GM23338 (cell line): ENCODE data around the gene A3GALT2. TPM values are rescaled to one million over a fixed set of nuclear protein-coding genes. Genes with fewer than 3 reads are reported as not detected.

Source experiments
- ATAC-seq: fragments of 200-7000 bp; cut with Tn5 transposase; 3 replicates; pipeline ENCODE4 v1.9.1; 2020
- DNase-seq: peaks from one replicate; pipeline ENCODE4 v3.0.0-alpha.2; 2015; ENCODE audit warnings: low spot score
- H2AFZ ChIP-seq: fragments of 200-600 bp; sonication (generic); 2 replicates; pipeline ENCODE4 v1.8.0; 2016; ENCODE audit warnings: antibody characterized with exemption, mild to moderate bottlenecking, moderate library complexity
- H3F3A ChIP-seq: fragments of 200-600 bp; sonication (generic); replicated peaks from 2 replicates; pipeline ENCODE4 v1.8.0; 2017; ENCODE audit warnings: antibody characterized with exemption, mixed run types, low read depth
- H3K27ac ChIP-seq: fragments of 200-600 bp; sonication (generic); 2 replicates; pipeline ENCODE4 v1.6.1; 2016; ENCODE audit warnings: low read depth
- H3K27me3 ChIP-seq: fragments of 200-600 bp; sonication (generic); 2 replicates; pipeline ENCODE4 v1.8.0; 2016; ENCODE audit warnings: mild to moderate bottlenecking, mixed run types, moderate library complexity; ENCODE audit not compliant: insufficient read depth
- H3K36me3 ChIP-seq: fragments of 200-600 bp; sonication (generic); 2 replicates; pipeline ENCODE4 v1.8.0; 2016; ENCODE audit warnings: mild to moderate bottlenecking; ENCODE audit not compliant: insufficient read depth
- H3K4me1 ChIP-seq: fragments of 200-600 bp; sonication (generic); 2 replicates; pipeline ENCODE4 v1.8.0; 2016; ENCODE audit warnings: mild to moderate bottlenecking, moderate library complexity; ENCODE audit not compliant: insufficient read depth
- H3K4me2 ChIP-seq: fragments of 200-600 bp; sonication (generic); 2 replicates; pipeline ENCODE4 v1.7.1; 2017; ENCODE audit warnings: mixed run types
- H3K4me3 ChIP-seq: fragments of 200-600 bp; sonication (generic); 2 replicates; pipeline ENCODE4 v1.6.1; 2016; ENCODE audit warnings: mixed run types
- H3K79me2 ChIP-seq: fragments of 200-600 bp; sonication (generic); replicated peaks from 2 replicates; pipeline ENCODE4 v1.8.0; 2017; ENCODE audit warnings: mild to moderate bottlenecking; ENCODE audit not compliant: insufficient read depth
- H3K9me2 ChIP-seq: fragments of 200-600 bp; sonication (generic); 2 replicates; pipeline ENCODE4 v1.8.0; 2017; ENCODE audit not compliant: insufficient read depth
- H4K20me1 ChIP-seq: fragments of 200-600 bp; sonication (generic); replicated peaks from 2 replicates; pipeline ENCODE4 v1.8.0; 2017; ENCODE audit warnings: mild to moderate bottlenecking; ENCODE audit not compliant: insufficient read depth
- H3K27ac Mint-ChIP-seq: 2 replicates; pipeline ENCODE4 v1.8.0; 2020; ENCODE audit warnings: inconsistent platforms, mild to moderate bottlenecking, moderate library complexity, mixed read lengths
- H3K27me3 Mint-ChIP-seq: 3 replicates; pipeline ENCODE4 v1.8.0; 2022; ENCODE audit warnings: low read depth, mild to moderate bottlenecking, moderate library complexity, mixed read lengths, inconsistent platforms; ENCODE audit not compliant: insufficient read depth, poor library complexity
- H3K36me3 Mint-ChIP-seq: 3 replicates; pipeline ENCODE4 v1.8.0; 2021; ENCODE audit warnings: low read depth, mild to moderate bottlenecking, inconsistent platforms, moderate library complexity, mixed read lengths
- H3K4me1 Mint-ChIP-seq: 3 replicates; pipeline ENCODE4 v1.8.0; 2020; ENCODE audit warnings: mild to moderate bottlenecking, inconsistent platforms, mixed read lengths
- H3K4me3 Mint-ChIP-seq: 3 replicates; pipeline ENCODE4 v1.8.0; 2021; ENCODE audit warnings: moderate library complexity, mild to moderate bottlenecking, inconsistent platforms, mixed read lengths
- H3K9me3 Mint-ChIP-seq: 3 replicates; pipeline ENCODE4 v1.8.0; 2020; ENCODE audit warnings: moderate library complexity, mild to moderate bottlenecking, inconsistent platforms, mixed read lengths
- CREB1 ChIP-seq: fragments of 250-450 bp; sonication (Bioruptor Pico); IDR thresholded peaks from 2 replicates; pipeline ENCODE4 v1.5.0; 2020; ENCODE audit warnings: low read depth, mild to moderate bottlenecking, moderate library complexity
- EZH2 ChIP-seq: fragments of 200-600 bp; sonication (generic); IDR thresholded peaks from one replicate; pipeline ENCODE4 v1.8.0; 2017; ENCODE audit warnings: antibody characterized with exemption, mild to moderate bottlenecking, low read depth; ENCODE audit not compliant: unreplicated experiment
- EZH2phosphoT487 ChIP-seq: fragments of 200-600 bp; sonication (generic); IDR thresholded peaks from one replicate; pipeline ENCODE4 v1.8.1; 2018; ENCODE audit warnings: antibody characterized with exemption; ENCODE audit not compliant: unreplicated experiment
- JUNB ChIP-seq: IDR thresholded peaks from one replicate; pipeline ENCODE4 v1.6.1; 2016; ENCODE audit warnings: antibody characterized with exemption; ENCODE audit not compliant: unreplicated experiment
- NANOG ChIP-seq: IDR thresholded peaks from 2 replicates; pipeline ENCODE4 v1.6.1; 2016; ENCODE audit warnings: antibody characterized with exemption, borderline replicate concordance
- STAT1 ChIP-seq: IDR thresholded peaks from one replicate; pipeline ENCODE4 v1.6.1; 2016; ENCODE audit warnings: antibody characterized with exemption; ENCODE audit not compliant: unreplicated experiment
- ZNF114 ChIP-seq: fragments of 250-450 bp; sonication (Bioruptor Pico); IDR thresholded peaks from 2 replicates; pipeline ENCODE4 v1.5.0; 2020; ENCODE audit warnings: mild to moderate bottlenecking, moderate library complexity
- ZNF331 ChIP-seq: fragments of 250-450 bp; sonication (Bioruptor Pico); IDR thresholded peaks from 2 replicates; pipeline ENCODE4 v1.5.0; 2020; ENCODE audit warnings: low read depth, mild to moderate bottlenecking, moderate library complexity
- polyA plus RNA-seq: library from polyadenylated mRNA; unstranded; fragments of >200 nt; fragmentation: Nextera tagmentation; extraction: Ambion mirVana; gene quantifications from 2 replicates; pipeline ENCODE4 v1.2.1, GENCODE V29; 2016
- total RNA-seq: library from RNA; depleted of rRNA; stranded (reverse); fragments of >200 nt; shearing (Covaris generic); gene quantifications from 2 replicates; pipeline ENCODE4 v1.2.3, GENCODE V29; 2014
- TF ChIP-seq, protein P1 (sequence below): IDR thresholded peaks from 2 replicates; pipeline ENCODE4 v1.6.1; 2016; ENCODE audit warnings: antibody characterized with exemption
- TF ChIP-seq, protein P2 (sequence below), 2 experiments: fragments of 200-600 bp in 1 of 2; sonication (generic) in 1 of 2; conservative IDR thresholded peaks; 2 replicates each; pipeline versions ENCODE4 v1.5.1 to v1.6.1; 2016 to 2017; ENCODE audit warnings: antibody characterized with exemption in 2 of 2, low read depth in 2 of 2, mild to moderate bottlenecking in 2 of 2, moderate library complexity in 1 of 2
- TF ChIP-seq, protein P3 (sequence below): fragments of 250-450 bp; sonication (Bioruptor Pico); IDR thresholded peaks from 2 replicates; pipeline ENCODE4 v1.5.0; 2020; ENCODE audit warnings: mild to moderate bottlenecking, moderate library complexity

The A3GALT2 gene
- total and polyA plus RNA-seq, 2 experiments from 2014 or later, result not detected

DNA sequence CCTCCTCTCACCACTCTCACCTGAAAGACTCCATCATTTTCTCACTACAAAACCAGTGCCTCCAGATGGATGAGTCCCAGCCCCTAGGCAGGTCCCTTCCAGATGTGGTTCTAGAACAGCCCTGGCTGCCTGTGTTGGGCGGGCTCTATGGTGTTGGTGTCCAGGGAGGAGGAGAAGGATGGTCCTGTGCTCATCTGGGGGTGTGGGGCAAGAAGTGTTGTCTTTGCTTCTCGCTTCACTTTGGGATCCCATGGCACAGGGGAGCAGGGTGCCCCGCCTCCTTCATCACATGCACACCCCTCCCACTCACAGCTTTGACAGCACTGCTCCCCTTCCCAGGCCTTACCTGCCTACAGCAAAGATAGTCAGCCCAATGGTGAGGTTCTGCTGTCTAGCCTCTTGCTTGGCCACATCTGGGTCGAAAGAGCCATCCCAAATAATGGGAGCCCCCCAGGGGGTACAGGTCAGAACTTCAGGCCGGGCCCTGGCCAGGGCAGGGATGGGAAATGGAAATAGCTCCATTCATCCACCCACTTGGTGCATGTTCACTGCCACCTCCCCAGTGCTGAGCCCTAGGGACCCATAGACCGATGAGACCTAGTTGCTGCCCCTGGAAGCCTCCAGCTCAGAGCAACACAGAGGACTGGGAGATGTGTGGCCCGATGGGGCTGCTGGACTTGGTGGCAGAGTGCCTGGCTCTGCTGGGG lies 9.0 kb downstream of the A3GALT2 start:
- no peaks in the 10 kb centered on the region for H3K9me2 ChIP-seq
- no peak overlapping the region for H3K4me3 ChIP-seq
- no peak for TF ChIP-seq STAT1
- H3K4me2 ChIP-seq, result no peak overlapping the region
- Mint-ChIP-seq H3K9me3 (peaks cover 8% of the 10 kb centered on the region; the same call in 2 of the 3 replicates), H3K4me1 (no peaks in the 10 kb centered on the region; the same call in 2 of the 3 replicates), H3K4me3 (no peak overlapping the region), H3K27ac (no peak overlapping the region), H3K27me3 (peaks cover 22% of the 10 kb centered on the region), H3K36me3 (no peaks in the 10 kb centered on the region)
- H3K27me3 ChIP-seq, result peaks cover 10% of the 10 kb centered on the region
- no peaks in the 10 kb centered on the region for H3K4me1 ChIP-seq
- H3K79me2 ChIP-seq, result no peaks in the 10 kb centered on the region
- DNase-seq (no peak), ATAC-seq (no peak)
- no peaks in the 10 kb centered on the region for H3K36me3 ChIP-seq
- no peaks in the 10 kb centered on the region for H4K20me1 ChIP-seq
- H3F3A ChIP-seq, result no peaks in the 10 kb centered on the region
- H2AFZ ChIP-seq, result no peak overlapping the region
- H3K27ac ChIP-seq, result no peak overlapping the region

DNA sequence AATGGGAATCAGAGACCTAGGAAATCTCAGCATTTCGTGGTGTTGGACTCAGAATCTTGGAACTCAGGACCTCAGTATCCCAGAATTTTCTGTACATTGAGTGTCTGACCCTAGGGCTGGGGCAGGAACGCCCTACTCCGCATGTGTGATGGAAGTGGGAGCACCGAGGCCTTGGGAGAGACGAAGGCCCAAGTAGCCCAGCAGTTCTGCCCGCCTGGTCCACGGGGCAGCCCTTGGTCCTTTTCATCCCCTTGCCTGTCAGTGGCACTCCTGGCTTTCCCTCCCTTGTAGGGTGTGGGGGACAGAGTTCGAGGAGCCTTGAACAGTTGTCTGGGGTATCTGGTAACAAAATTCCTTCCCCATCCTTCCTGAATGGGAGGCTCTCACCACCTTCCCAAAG lies 10.2 kb downstream of the A3GALT2 start:
- Histone ChIP-seq H3K79me2 (no peaks in the 10 kb centered on the region), H3K27ac (no peak overlapping the region), H3F3A (no peaks in the 10 kb centered on the region), H3K9me2 (no peaks in the 10 kb centered on the region), H3K4me3 (no peak overlapping the region), H3K4me2 (no peak overlapping the region), H2AFZ (no peak overlapping the region), H3K36me3 (no peaks in the 10 kb centered on the region), H4K20me1 (no peaks in the 10 kb centered on the region; the same call in 1 of the 2 replicates), H3K27me3 (peaks cover 21% of the 10 kb centered on the region), H3K4me1 (peaks cover 5% of the 10 kb centered on the region; the same call in 1 of the 2 replicates)
- H3K9me3 Mint-ChIP-seq, result peaks cover 8% of the 10 kb centered on the region; the same call in 2 of the 3 replicates
- no peak overlapping the region for H3K4me3 Mint-ChIP-seq
- peaks cover 32% of the 10 kb centered on the region for H3K27me3 Mint-ChIP-seq
- no peaks in the 10 kb centered on the region for H3K36me3 Mint-ChIP-seq
- no peak for DNase-seq
- H3K4me1 Mint-ChIP-seq, result peaks cover 3% of the 10 kb centered on the region
- ATAC-seq, result no peak
- H3K27ac Mint-ChIP-seq, result no peak overlapping the region
- TF ChIP-seq, protein P1, sequence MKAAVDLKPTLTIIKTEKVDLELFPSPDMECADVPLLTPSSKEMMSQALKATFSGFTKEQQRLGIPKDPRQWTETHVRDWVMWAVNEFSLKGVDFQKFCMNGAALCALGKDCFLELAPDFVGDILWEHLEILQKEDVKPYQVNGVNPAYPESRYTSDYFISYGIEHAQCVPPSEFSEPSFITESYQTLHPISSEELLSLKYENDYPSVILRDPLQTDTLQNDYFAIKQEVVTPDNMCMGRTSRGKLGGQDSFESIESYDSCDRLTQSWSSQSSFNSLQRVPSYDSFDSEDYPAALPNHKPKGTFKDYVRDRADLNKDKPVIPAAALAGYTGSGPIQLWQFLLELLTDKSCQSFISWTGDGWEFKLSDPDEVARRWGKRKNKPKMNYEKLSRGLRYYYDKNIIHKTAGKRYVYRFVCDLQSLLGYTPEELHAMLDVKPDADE, result no peak
- TF ChIP-seq JUNB, result no peak
- no peak for TF ChIP-seq EZH2
- TF ChIP-seq, protein P2, sequence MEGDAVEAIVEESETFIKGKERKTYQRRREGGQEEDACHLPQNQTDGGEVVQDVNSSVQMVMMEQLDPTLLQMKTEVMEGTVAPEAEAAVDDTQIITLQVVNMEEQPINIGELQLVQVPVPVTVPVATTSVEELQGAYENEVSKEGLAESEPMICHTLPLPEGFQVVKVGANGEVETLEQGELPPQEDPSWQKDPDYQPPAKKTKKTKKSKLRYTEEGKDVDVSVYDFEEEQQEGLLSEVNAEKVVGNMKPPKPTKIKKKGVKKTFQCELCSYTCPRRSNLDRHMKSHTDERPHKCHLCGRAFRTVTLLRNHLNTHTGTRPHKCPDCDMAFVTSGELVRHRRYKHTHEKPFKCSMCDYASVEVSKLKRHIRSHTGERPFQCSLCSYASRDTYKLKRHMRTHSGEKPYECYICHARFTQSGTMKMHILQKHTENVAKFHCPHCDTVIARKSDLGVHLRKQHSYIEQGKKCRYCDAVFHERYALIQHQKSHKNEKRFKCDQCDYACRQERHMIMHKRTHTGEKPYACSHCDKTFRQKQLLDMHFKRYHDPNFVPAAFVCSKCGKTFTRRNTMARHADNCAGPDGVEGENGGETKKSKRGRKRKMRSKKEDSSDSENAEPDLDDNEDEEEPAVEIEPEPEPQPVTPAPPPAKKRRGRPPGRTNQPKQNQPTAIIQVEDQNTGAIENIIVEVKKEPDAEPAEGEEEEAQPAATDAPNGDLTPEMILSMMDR (conservative IDR thresholded peaks at IDR 0.05; ENCODE audit: low read depth in 2 of 2), result no peak
- TF ChIP-seq EZH2phosphoT487, result no peak
- TF ChIP-seq, protein P3, sequence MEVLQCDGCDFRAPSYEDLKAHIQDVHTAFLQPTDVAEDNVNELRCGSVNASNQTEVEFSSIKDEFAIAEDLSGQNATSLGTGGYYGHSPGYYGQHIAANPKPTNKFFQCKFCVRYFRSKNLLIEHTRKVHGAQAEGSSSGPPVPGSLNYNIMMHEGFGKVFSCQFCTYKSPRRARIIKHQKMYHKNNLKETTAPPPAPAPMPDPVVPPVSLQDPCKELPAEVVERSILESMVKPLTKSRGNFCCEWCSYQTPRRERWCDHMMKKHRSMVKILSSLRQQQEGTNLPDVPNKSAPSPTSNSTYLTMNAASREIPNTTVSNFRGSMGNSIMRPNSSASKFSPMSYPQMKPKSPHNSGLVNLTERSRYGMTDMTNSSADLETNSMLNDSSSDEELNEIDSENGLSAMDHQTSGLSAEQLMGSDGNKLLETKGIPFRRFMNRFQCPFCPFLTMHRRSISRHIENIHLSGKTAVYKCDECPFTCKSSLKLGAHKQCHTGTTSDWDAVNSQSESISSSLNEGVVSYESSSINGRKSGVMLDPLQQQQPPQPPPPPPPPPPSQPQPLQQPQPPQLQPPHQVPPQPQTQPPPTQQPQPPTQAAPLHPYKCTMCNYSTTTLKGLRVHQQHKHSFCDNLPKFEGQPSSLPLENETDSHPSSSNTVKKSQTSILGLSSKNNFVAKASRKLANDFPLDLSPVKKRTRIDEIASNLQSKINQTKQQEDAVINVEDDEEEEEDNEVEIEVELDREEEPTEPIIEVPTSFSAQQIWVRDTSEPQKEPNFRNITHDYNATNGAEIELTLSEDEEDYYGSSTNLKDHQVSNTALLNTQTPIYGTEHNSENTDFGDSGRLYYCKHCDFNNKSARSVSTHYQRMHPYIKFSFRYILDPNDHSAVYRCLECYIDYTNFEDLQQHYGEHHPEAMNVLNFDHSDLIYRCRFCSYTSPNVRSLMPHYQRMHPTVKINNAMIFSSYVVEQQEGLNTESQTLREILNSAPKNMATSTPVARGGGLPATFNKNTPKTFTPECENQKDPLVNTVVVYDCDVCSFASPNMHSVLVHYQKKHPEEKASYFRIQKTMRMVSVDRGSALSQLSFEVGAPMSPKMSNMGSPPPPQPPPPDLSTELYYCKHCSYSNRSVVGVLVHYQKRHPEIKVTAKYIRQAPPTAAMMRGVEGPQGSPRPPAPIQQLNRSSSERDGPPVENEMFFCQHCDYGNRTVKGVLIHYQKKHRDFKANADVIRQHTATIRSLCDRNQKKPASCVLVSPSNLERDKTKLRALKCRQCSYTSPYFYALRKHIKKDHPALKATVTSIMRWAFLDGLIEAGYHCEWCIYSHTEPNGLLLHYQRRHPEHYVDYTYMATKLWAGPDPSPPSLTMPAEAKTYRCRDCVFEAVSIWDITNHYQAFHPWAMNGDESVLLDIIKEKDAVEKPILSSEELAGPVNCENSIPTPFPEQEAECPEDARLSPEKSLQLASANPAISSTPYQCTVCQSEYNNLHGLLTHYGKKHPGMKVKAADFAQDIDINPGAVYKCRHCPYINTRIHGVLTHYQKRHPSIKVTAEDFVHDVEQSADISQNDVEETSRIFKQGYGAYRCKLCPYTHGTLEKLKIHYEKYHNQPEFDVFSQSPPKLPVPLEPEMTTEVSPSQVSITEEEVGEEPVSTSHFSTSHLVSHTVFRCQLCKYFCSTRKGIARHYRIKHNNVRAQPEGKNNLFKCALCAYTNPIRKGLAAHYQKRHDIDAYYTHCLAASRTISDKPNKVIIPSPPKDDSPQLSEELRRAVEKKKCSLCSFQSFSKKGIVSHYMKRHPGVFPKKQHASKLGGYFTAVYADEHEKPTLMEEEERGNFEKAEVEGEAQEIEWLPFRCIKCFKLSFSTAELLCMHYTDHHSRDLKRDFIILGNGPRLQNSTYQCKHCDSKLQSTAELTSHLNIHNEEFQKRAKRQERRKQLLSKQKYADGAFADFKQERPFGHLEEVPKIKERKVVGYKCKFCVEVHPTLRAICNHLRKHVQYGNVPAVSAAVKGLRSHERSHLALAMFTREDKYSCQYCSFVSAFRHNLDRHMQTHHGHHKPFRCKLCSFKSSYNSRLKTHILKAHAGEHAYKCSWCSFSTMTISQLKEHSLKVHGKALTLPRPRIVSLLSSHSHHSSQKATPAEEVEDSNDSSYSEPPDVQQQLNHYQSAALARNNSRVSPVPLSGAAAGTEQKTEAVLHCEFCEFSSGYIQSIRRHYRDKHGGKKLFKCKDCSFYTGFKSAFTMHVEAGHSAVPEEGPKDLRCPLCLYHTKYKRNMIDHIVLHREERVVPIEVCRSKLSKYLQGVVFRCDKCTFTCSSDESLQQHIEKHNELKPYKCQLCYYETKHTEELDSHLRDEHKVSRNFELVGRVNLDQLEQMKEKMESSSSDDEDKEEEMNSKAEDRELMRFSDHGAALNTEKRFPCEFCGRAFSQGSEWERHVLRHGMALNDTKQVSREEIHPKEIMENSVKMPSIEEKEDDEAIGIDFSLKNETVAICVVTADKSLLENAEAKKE (CRISPR knock-in tag), result no peak
- TF ChIP-seq STAT1, result no peak
- no peak for TF ChIP-seq CREB1 (CRISPR knock-in tag)
- no peak for TF ChIP-seq ZNF114 (CRISPR knock-in tag)
- TF ChIP-seq ZNF331 (CRISPR knock-in tag), result no peak
- TF ChIP-seq NANOG, result no peak
